Breast epithelium (tissue), 4 donors: Measurements from ENCODE around the gene RAX. TPM values are rescaled to one million over a fixed set of nuclear protein-coding genes. Genes with fewer than 3 reads are reported as not detected.

Experiments
- DNase-seq, 2 donors: peaks; one replicate each; pipeline ENCODE4 v3.0.0-alpha.2; 2019; ENCODE audit warnings: low spot score in 2 of 2
- H3K27ac ChIP-seq, 2 donors: fragments of 200-600 bp; sonication (generic) in 1 of 2; one replicate each; pipeline ENCODE4 v1.5.1; 2016 to 2019; ENCODE audit warnings: mild to moderate bottlenecking in 1 of 2
- H3K27me3 ChIP-seq, 2 donors: fragments of 200-600 bp; sonication (generic) in 1 of 2; one replicate each; pipeline versions ENCODE4 v1.5.1 to v1.6.0; 2017 to 2019; ENCODE audit warnings: control low read depth in 1 of 2, mild to moderate bottlenecking in 1 of 2
- H3K36me3 ChIP-seq: fragments of 200-600 bp; one replicate; pipeline ENCODE4 v1.5.1; 2019
- H3K4me1 ChIP-seq, 2 donors: fragments of 200-600 bp; sonication (generic); one replicate each; pipeline ENCODE4 v1.5.1; 2016 to 2019; ENCODE audit warnings: control low read depth in 1 of 2
- H3K4me3 ChIP-seq, 3 donors: fragments of 200-600 bp; sonication (generic); 1 replicate in 2 of 3; 2 replicates in 1 of 3; pipeline ENCODE4 v1.5.1; 2016 to 2019; ENCODE audit warnings: mild to moderate bottlenecking in 3 of 3, moderate library complexity in 2 of 3
- H3K9me3 ChIP-seq, 2 donors: fragments of 200-600 bp; sonication (generic) in 1 of 2; one replicate each; pipeline ENCODE4 v1.5.1; 2016 to 2019; ENCODE audit warnings: control low read depth in 1 of 2
- CTCF ChIP-seq, 3 donors: fragments of 450-650 bp; IDR thresholded peaks; one replicate each; pipeline ENCODE4 v1.5.1; 2016 to 2017; ENCODE audit warnings: antibody characterized with exemption in 3 of 3, mild to moderate bottlenecking in 3 of 3, moderate library complexity in 3 of 3
- POLR2A ChIP-seq: fragments of 450-650 bp; IDR thresholded peaks from one replicate; pipeline ENCODE4 v1.6.1; 2016; ENCODE audit warnings: antibody characterized with exemption, mild to moderate bottlenecking, moderate library complexity
- POLR2AphosphoS5 ChIP-seq, 3 donors: sonication (generic); formaldehyde crosslinking; IDR thresholded peaks; one replicate each; pipeline ENCODE4 v1.6.1; 2017; ENCODE audit warnings: antibody characterized with exemption in 3 of 3
- intact Hi-C: fragments of 100-400 bp; cut with DNase I; formaldehyde crosslinking; loops from one replicate; pipeline ENCODE4 v1.15.1; 2023; ENCODE audit warnings: low total_unique reads
- total RNA-seq, 3 donors: library from RNA; depleted of rRNA; stranded (reverse); fragments of >200 nt; gene quantifications; one replicate each; pipeline ENCODE4 v1.1.0, GENCODE V29; 2016

RAX gene
- total RNA-seq, 3 donors from 2014 or later: not detected

GRCh38 chr18:59282341-59282740 is 9.1 kb upstream of the RAX start:
- DNase-seq: no peak
- Histone ChIP-seq H3K27me3 (peaks cover 0 to 30% of the 10 kb centered on the region in 2 donors), H3K9me3 (no peaks in the 10 kb centered on the region), H3K27ac (no peak overlapping the region), H3K4me3 (no peak overlapping the region), H3K4me1 (no peaks in the 10 kb centered on the region), H3K36me3 (no peaks in the 10 kb centered on the region)
- TF ChIP-seq POLR2AphosphoS5 (IDR thresholded peaks at IDR 0.05) (no peak), CTCF (IDR thresholded peaks at IDR 0.05) (no peak), POLR2A (no peak)
- intact Hi-C loops: no loop called here

- no peaks in the 10 kb centered on the region for H3K36me3 ChIP-seq
- H3K27me3 ChIP-seq: peaks cover 0 to 52% of the 10 kb centered on the region in 2 donors
- no peak overlapping the region for H3K27ac ChIP-seq
- TF ChIP-seq POLR2AphosphoS5 (IDR thresholded peaks at IDR 0.05) (no peak), POLR2A (no peak), CTCF (IDR thresholded peaks at IDR 0.05) (no peak)
- intact Hi-C loops: no loop called here
- H3K4me1 ChIP-seq: no peaks in the 10 kb centered on the region
- no peak for DNase-seq
- no peak overlapping the region for H3K4me3 ChIP-seq
- no peaks in the 10 kb centered on the region for H3K9me3 ChIP-seq
These were observed 6.5 kb upstream of the RAX start for GRCh38 chr18:59279722-59280121.

GRCh38 chr18:59279193-59279592 is 5.9 kb upstream of the RAX start:
- no peak overlapping the region for H3K4me3 ChIP-seq

GRCh38 chr18:59278793-59279192 is 5.5 kb upstream of the RAX start:
- intact Hi-C loops: no loop called here
- no peak for DNase-seq
- no peaks in the 10 kb centered on the region for H3K9me3 ChIP-seq
- peaks cover 0 to 61% of the 10 kb centered on the region in 2 donors for H3K27me3 ChIP-seq
- no peaks in the 10 kb centered on the region for H3K4me1 ChIP-seq
- H3K27ac ChIP-seq: no peak overlapping the region
- TF ChIP-seq CTCF (IDR thresholded peaks at IDR 0.05): no peak
- no peak for TF ChIP-seq POLR2AphosphoS5 (IDR thresholded peaks at IDR 0.05)
- no peak for TF ChIP-seq POLR2A
- no peaks in the 10 kb centered on the region for H3K36me3 ChIP-seq
- H3K4me3 ChIP-seq: no peak overlapping the region

More at GRCh38 chr18:59279193-59279592, 5.9 kb upstream of the RAX start:
- no peaks in the 10 kb centered on the region for H3K9me3 ChIP-seq
- no peak for DNase-seq
- no peak overlapping the region for H3K27ac ChIP-seq
- H3K4me1 ChIP-seq: no peaks in the 10 kb centered on the region
- intact Hi-C loops: no loop called here
- TF ChIP-seq POLR2AphosphoS5 (IDR thresholded peaks at IDR 0.05) (no peak), POLR2A (no peak), CTCF (IDR thresholded peaks at IDR 0.05) (no peak)
- H3K27me3 ChIP-seq: peaks cover 0 to 57% of the 10 kb centered on the region in 2 donors
- no peaks in the 10 kb centered on the region for H3K36me3 ChIP-seq

- H3K27me3 ChIP-seq: peaks cover 11 to 76% of the 10 kb centered on the region in 2 donors
- intact Hi-C loops: no loop called here
- H3K27ac ChIP-seq: no peak overlapping the region
- DNase-seq: no peak
- TF ChIP-seq POLR2AphosphoS5 (IDR thresholded peaks at IDR 0.05) (no peak), POLR2A (no peak), CTCF (IDR thresholded peaks at IDR 0.05) (no peak)
- no peaks in the 10 kb centered on the region for H3K9me3 ChIP-seq
- H3K36me3 ChIP-seq: no peaks in the 10 kb centered on the region
- H3K4me1 ChIP-seq: no peaks in the 10 kb centered on the region
- H3K4me3 ChIP-seq: no peak overlapping the region
These were observed 2.8 kb upstream of the RAX start for GRCh38 chr18:59276047-59276446.
